HG03139 (cell line): ENCODE results near the gene PLOD2.

Source experiments
- ATAC-seq: cut with Tn5 transposase; IDR thresholded peaks from one replicate; pipeline ENCODE4 v1.9.1; 2021; ENCODE audit not compliant: unreplicated experiment

PLOD2 gene

DNA sequence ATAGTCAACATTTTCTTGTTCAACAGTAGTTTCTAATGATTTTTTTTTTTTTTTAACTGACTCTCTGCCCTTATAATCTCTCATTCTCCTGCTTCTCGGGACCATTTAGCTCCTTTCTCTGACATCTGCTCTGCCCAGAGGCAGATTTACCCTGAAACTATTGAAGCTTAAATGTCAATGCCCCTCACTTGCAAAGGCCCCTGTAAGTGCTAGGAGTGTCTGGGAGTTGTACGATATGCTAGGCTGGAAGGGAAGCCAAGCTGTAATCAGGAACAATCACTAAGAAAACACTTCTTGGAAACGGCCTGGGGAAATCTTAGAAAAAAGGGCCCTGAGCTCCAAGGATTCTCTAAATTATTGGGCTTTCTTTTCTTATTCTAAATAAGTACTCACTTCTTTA lies 5.8 kb upstream of the PLOD2 start:
- ATAC-seq: no peak

DNA sequence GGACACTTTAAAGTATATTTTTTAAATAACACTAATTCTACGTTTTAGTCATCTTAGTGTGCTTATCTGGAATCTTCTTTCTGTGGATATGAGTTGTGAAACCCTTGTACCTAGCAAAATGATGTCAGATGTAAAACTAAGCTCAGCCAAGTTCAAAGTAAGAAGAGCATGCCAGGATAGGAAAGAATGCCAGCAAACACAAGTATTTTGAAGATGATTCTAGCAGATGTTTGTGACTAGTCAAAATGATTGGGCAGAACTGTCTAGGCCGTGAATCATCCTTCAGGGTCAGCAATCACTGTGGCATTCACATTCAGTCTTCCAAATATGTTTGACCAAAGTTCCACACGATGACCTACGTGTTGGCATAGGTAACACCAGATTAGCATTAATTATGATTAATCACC lies 5.4 kb upstream of the PLOD2 start:
- ATAC-seq: no peak

DNA sequence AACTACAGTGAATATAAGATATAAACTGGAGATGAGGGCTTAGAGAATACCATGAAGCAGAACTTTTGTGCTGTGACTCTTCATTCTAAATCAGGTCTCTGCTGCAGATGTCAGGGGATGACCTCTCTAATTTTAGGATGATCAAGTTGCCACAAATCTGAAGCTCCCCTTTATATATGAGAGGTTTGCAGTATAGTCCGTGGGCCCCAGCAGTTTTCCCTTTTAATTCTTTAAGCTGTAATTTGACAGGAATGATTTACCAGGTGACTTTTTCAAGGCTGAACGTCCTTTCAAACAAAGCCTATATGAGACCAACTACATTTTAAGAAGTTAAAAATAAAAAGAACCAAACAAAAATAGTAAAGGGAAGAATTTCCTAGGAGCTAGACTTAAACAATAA lies 4.9 kb upstream of the PLOD2 start:
- no peak for ATAC-seq

DNA sequence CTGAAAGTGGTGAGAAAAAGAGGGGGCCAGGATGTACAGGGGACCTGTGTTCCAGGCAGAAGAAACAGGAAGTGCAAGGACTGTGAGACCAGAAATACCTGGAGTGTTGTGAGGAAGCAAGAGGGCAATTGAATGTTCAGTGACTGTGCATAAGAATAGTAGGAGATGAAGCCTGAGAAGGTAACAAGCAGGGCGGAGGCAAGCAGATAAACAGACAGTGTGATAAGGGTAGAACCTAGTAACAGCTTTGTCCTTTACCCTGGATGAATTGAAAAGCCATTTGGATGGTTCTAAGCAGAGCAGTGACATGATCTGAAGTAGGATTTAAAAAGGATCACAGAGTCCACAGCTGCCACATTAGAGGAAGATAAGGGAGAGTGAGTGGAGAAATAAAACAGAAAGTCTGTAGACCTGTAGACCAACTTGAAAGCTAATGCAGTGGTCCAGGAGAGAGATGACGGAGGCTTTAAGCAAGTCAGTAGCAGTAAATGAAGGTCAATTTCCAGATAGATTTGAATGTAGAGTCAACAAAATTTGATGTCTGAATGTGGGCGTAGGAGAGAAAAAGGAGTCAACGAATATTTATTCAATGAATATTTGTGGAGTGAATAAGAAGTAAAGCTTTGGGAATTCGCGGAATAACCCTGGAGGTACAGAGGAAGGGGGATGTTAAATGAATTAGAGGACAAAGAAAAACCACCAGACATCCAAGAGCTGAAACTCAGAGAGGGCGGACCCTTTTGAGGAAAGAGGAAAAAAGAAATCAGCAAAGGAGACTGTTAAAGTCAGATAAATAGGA lies 4.2 kb upstream of the PLOD2 start:
- no peak for ATAC-seq

DNA sequence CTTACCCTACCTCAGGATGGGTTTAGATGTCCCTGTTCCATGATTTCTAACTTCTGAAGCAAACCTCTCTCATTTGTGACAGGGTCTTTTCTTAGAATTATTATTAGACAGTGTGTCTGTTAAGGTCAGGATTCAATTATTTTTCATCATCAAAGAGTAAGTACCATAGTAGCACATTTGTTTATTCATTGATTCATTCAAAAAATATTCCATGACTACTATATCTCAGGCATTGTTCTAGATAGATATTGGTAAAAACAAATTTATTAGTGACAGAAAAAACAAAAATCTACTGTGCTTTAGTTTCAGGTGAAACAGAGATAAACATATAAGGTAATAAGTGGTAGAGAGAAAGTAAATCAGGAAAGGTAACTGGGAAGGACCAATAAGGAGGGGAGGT lies 3.5 kb upstream of the PLOD2 start:
- no peak for ATAC-seq

DNA sequence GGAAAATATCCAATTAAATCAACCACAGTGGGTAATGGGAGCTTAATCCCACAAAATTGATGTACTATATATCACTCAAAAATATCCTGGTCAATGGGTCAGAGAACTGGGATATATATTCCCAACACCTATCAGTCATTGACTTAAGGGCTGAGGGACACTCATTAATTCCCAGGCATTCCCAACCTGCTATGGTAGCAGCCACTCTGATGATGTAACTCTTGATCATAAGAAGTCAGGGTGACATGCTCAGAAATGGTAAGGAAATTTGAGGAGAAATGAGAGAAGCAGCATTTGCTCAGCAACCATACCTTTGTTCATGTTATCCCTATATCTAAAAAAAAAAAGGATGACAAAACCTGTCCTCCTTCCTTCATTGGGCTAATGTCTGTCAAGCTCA lies 3.1 kb upstream of the PLOD2 start:
- no peak for ATAC-seq

DNA sequence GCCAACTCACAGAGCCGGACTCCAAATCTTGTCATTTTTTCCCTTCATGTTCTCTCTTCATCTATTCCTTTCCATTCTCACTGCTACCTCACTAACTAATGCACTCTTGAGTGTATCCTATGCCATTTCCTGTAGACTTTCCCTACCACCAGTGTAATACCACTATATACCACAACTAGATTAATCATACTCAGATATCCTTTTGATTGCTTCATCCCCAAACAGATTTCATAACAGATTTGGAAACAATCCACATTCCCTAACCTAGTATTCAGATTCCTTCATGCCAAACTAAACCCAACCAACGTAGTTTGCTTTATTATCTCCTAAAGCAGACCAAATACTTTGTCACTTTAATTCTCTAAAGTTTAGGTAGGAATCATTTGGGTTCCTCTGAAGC lies 2.6 kb upstream of the PLOD2 start:
- ATAC-seq: no peak

DNA sequence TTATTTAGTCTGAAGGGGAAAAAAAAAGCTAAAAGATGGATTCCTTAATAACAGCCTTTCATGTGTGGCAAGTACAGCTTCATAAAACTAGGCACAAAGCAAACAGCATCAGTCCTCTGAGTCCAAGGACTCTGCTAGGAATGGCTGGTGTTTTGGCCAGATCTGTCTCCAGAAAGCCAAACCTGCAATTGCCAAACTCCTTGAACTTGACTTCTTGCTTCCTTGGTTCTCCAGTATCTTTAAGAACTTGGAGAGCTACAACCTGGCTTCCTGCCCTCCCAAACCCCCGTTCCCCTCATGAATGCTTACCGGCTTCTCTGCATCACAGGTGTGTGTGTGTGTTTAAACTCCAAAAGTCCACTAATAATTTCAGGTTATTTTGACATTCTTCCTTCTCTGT lies 1.6 kb upstream of the PLOD2 start:
- ATAC-seq: no peak

DNA sequence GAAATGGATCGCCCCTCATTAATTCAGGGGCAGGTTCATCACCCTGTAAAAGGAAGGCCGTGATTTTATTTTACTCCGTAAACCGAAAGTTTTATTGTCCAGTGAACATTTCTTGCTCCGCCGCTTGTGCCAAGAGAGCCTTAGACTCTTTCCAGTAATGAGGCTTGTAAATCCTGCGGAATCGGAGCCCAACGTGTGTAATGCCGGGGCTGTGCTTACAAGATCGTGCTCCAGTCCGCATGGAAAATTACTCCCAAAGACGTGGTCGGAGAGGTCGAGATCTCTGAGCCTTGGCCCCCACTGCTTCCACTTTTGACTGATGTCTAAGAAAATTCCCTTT lies 649 bp upstream of the PLOD2 start:
- no peak for ATAC-seq

DNA sequence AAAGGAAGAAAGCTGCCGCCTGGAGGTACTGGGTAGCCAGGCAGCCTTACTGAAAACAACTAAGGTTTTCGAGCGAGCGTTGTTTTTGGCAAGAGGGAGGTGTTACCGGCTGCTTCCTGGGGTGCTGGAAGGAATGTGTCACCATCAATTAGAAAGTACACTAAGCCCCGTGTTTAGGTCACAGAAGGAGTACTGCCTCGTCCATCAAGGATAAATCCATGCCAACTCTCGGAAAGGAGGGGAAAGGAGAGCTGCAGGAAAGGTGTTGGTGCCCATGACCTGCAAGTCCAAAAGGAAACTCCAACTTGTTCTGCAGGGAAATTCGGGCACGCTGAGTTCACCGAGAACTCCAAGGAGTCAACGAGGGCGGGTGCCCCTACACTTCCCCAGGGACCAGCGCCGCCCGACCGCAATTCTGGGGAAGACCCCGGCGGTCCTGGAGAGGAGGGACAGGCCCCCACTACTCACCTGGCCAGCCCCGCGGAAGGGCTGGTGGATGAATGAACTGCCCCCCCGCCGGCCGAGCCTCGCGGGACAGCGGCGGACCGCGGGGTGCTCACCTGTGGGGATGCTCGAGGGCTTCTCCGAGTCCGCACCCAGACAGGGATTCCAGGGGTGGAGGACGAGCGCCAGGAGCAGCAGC lies 542 bp downstream of the PLOD2 start:
- no peak for ATAC-seq

DNA sequence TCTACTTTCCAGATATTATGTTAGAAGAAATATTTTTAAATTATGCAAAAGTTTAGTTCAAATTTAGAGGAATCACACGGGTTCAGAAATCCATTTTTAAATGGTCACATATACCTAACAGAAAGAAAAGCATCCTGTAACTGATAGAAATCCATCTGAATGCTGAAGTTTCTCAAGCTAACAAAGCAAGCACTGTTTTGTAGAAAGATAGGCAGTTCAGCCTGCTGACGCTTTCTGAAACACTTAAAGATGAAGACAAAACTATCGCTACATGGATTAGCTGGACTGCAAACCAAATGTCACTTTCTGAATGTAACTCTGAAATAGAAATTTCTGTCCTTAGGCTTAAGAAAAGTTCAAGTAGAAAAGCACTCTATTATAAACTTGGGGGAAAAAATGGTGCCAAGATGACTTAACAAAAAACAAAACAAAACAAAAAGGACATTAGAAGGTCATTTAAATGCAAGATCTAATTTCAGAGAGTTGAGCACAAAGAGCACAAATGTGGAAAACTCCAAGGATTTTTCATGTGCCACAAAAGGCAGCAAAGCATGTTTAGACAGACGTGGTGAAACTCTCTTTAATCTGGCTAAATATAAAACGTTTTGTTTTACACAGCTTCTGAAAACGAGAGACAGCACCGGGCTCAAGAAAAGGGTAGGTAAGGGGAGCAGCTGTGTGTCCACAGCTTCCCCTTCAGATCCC lies 1.2 kb downstream of the PLOD2 start:
- no peak for ATAC-seq

DNA sequence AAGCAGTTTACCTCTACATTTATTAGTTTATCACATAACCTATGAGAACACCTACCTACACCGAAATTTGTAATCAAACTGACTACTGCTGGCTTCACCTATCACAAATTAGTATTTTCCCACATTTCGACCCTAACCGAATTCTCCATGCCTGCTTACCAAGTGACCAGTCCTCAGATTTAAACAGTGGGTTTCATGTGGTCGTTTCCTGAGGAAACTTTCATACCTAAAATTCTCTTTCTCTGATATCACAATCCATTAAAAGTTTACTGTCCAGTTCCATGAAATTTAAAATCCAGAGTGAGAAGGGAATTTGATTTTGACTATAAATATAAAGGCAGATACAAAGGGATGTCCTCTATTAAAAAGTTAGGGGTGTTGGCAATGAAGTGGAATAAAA lies 1.9 kb downstream of the PLOD2 start:
- ATAC-seq: no peak

DNA sequence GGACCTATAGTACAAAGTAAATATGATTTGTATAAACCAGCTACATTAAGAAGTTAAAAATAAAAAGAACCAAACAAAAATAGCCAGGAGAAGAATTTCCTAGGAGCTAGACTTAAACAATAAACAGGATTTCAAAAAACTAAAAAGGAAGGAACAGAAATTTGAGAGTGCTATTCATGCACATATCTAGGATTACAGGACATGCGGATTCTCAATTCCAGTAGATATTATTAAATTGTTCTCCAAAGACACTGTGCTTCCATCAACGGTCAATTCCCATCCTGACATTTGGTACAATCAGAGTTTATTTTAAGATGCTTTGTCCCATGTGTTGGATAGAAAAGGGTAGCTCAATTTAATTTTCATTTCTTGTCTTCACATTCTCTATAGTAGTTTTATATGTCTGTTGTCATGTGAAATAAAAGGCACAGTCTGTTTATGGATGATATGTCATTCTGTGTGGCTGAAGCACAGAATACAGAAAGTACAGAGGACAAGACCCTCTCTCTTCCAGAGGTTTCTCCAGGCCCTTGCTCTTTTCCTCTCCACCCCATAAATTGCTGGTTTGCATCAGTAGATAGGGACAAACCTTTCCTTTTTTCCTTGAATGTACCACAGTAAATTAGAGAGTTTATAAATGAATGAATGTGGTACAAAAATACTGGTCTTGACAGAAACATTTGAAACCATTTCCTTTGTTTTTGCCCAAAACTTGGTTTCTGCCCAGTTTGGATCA lies 3.5 kb downstream of the PLOD2 start:
- no peak for ATAC-seq

DNA sequence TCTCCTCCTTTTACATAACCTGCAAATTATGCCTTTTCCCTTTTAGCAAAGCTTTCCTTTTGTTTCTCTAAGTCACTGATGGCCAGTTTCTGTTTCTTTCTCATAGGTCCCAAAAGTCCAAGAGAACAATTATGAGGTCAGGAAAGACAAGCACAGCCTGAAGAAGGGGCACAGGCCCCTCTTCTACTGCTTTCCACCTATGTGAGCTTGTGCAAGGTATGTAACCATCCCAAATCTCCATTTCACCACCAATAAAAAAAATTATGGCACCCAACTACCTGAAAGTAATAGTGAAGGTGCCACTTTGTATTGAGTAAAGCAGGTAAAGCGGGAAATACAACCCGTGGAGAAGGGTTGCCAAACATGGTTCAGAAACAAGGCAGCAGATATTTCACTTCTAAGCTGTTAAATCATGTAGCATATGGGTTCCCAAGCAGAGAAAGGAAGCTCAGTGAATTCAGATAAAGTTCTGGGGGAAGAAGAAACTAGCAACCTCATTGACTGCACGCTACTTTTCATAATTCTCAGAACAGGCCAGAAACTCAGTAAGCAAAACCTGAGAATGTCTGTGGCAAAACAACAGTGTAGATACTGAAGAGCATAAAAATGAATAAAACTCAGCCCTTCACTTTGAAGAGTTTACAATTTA lies 4.2 kb downstream of the PLOD2 start:
- ATAC-seq: no peak

DNA sequence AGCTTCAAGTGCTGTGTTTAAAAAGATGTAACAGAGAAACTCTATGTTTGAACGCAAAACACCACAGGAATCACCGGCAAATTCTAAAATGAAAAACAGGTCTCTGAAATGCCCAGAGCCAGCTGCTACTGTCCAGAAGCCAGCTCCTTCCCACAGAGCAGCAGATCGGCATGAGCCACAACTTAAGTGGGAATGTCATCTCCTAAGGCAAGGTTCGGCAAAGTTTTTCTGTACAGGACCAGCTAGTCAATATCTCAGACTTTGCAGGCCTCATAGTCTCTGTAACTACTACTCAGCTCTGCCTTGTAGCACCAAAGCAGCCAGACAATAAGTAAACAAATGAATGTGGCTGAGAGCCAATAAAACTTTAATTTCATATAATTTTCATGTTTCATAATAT lies 4.9 kb downstream of the PLOD2 start:
- no peak for ATAC-seq

DNA sequence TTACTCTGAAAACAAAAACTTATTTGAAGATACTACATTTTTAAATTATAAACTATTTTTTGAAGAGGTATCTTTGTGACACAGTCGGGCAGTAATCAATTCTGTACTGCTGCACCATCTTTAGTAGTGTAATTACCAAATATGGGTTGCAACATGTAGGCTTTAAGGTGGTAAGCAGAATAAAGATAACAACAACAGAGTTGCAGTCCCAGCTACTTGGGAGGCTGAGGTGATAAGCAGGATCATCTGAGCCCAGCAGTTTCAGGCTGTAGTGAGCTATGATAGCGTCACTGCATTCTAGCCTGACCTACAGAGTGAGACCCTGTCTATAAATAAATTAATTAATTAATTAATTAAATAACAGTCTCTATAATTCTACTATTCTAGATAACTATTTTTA lies 6.0 kb downstream of the PLOD2 start:
- no peak for ATAC-seq

DNA sequence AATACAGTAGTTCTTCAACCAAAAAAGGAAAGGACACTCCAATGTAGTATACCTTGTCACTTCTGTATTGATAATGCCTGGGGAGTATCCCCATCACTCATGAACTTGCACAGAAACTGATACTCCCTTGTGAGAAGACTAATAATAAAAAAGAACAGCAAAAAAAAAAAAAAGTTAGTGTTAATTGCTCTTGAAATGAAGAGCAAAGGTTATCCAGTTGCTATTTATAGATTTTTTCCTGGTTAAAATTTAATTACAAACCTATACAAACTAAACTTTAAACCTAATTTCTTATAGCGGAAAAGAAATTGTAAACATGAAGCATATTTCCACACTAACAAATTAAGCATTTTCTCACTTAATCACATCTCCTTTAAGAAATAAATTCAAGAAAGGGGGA lies 6.7 kb downstream of the PLOD2 start:
- no peak for ATAC-seq

DNA sequence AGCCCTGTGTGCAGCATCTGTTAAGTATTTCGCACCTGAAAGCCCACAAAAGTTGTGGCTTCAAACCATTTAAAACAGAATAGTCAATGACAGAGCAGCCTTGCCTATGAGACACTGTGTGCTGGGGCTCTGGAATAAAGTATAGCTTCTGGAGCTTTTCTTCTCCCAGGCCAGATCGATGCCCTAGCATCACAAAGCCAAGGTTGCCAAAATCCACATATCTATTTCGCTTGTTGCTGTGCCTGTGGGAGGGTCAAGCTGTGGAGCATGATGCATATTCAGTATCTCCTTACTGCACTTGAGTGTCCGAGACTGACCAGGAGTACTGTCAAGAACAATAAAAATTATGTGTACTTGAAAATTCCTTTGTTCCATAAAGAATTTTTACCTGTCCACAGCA lies 7.6 kb downstream of the PLOD2 start:
- no peak for ATAC-seq

DNA sequence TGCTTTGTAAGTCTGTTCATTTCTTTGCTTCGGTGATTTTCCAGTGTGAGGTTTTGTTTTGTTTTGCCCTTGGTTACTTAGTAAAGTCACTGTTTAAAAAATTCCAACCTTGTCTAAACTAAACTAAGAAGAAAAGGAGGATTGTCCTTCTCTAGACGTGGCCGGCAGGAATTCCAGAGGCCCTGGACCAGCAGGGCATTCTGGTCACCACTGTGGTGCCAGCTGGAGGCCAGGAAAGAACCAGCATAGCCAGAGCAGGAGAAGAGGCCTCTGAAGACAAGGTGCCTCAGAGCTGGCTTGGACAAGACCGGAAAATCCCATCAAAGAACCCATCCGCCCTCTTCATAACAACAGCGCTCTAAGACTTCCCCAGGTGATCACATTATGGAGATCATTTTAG lies 8.2 kb downstream of the PLOD2 start:
- ATAC-seq: no peak

DNA sequence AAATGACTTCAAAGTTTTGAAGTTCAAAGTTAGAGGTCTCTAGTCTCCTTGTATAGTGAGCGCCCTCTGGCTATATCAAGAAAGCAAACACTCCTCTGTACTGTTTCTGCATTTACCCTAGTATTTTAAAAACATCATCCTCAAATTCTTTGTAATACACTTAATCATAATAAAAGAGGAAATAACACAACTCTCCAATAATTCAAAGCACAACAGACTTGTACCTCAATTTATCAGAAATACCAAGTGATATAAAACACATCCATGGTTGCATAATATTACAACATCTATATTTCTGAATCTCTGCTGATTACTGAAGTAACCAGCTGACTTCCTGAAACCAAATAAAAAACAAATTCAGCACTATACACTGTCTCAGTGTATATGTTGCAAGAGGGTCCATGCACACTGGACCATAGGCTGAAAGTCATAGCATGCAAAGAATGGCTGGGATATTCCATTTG lies 12.5 kb downstream of the PLOD2 start:
- no peak for ATAC-seq

DNA sequence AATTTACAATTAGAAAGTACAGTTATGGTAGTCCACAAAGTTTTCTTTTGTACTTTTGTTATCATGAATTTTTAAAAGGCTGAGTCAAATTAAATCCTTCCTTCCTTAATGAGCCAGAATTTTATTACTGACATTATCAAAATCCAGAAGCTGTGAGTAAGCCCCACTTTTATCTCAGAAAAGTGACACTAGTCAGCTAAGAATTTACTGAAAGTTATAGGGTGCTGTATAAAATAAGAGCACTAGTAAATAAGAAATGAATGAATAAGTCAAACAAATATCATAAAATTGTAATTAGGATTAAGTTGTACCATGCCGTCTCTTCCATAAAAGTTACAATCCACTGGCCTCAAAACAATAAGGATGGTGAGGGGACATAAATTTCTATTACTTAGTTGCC lies 15.3 kb downstream of the PLOD2 start:
- no peak for ATAC-seq
